ENCODE results near the gene IL17RB. TPM values are rescaled to one million over a fixed set of nuclear protein-coding genes. Genes with fewer than 3 reads are reported as not detected.

Gene IL17RB
- total RNA-seq, 1 donor from 2014 or later = 2.5 TPM

DNA sequence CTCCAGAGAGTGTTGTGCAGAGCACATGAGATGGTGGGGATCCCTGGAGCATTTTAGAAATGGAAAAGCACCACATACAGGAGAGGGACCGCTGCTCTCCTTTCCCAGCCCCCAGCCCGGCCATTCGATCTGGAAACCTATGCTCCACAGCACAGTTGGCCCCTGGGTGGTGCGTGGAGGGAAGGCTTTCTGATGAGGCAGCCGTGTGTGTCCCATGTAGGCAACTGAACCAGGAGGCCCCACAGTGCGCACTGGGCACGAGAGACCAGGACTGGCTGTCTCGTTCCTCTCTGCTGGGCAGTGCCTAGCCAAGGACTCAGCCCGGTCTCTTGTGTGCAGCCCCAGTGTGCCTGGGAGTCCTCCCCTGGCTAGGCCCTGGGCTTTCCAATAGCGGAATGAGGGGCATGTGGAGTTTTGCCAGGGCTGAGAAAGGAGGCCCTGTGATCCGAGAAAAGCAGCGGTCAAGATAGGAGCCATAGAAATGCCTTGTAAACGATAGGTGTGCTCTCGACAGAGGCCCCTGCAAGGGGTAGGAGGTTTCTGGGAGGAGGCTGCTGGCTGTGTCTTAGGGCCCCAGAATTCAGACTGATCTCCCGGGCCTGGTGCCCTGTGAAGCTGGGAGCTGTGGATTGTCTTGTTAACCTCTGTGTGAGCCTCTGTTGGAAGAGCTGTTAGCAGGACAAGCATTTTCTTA is 39.1 kb upstream of the IL17RB start:
- TF ChIP-seq, protein P1, sequence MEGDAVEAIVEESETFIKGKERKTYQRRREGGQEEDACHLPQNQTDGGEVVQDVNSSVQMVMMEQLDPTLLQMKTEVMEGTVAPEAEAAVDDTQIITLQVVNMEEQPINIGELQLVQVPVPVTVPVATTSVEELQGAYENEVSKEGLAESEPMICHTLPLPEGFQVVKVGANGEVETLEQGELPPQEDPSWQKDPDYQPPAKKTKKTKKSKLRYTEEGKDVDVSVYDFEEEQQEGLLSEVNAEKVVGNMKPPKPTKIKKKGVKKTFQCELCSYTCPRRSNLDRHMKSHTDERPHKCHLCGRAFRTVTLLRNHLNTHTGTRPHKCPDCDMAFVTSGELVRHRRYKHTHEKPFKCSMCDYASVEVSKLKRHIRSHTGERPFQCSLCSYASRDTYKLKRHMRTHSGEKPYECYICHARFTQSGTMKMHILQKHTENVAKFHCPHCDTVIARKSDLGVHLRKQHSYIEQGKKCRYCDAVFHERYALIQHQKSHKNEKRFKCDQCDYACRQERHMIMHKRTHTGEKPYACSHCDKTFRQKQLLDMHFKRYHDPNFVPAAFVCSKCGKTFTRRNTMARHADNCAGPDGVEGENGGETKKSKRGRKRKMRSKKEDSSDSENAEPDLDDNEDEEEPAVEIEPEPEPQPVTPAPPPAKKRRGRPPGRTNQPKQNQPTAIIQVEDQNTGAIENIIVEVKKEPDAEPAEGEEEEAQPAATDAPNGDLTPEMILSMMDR (conservative IDR thresholded peaks at IDR 0.05; ENCODE audit: low read depth, low read length) = no peak
- no peak for DNase-seq (ENCODE audit: low read depth)
- H3K4me3 ChIP-seq (ENCODE audit: low read depth, low read length) = no peak overlapping the region

DNA sequence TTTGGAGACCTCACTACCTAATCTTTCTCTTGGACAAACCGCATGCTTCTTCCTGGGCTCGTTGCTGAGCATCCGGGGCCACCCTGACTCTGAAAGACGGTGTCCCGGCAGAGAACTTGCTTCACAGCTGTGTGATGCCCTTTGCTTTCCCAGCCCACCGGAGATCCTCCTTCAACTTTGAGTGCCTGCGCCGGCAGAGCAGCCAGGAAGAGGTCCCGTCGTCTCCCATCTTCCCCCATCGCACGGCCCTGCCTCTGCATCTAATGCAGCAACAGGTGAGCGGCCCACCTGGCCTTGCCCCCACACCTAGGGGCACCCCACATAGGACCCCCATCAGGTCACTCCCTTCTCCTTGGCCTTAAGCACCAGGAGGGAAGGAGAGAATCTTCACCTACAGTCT is 37.9 kb upstream of the IL17RB start:
- DNase-seq (ENCODE audit: low read depth) = no peak
- H3K4me3 ChIP-seq (ENCODE audit: low read depth, low read length) = no peak overlapping the region
- TF ChIP-seq, protein P1 (conservative IDR thresholded peaks at IDR 0.05; ENCODE audit: low read depth, low read length) = no peak

DNA sequence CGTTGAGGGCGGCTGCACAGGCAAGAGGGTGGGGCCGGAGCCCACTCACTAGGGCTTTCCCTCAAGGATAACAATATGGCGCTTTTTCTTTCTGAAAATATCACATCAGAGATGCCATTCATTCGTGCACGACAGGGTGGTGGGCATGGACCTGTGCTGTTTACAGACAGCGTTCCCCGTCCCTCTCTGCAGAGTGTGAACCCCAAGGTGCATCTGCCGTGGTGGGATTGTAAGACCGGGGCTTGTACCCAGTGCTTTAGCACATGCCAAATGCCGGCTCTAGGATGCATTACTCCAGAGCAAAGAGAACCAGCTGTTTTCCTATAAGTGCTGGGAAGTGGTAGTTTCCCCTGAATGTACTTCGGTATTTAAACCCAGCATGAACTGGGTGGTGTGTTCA is 37.1 kb upstream of the IL17RB start:
- TF ChIP-seq, protein P1 (conservative IDR thresholded peaks at IDR 0.05; ENCODE audit: low read depth, low read length) = no peak
- no peak for DNase-seq (ENCODE audit: low read depth)
- H3K4me3 ChIP-seq (ENCODE audit: low read depth, low read length) = no peak overlapping the region

DNA sequence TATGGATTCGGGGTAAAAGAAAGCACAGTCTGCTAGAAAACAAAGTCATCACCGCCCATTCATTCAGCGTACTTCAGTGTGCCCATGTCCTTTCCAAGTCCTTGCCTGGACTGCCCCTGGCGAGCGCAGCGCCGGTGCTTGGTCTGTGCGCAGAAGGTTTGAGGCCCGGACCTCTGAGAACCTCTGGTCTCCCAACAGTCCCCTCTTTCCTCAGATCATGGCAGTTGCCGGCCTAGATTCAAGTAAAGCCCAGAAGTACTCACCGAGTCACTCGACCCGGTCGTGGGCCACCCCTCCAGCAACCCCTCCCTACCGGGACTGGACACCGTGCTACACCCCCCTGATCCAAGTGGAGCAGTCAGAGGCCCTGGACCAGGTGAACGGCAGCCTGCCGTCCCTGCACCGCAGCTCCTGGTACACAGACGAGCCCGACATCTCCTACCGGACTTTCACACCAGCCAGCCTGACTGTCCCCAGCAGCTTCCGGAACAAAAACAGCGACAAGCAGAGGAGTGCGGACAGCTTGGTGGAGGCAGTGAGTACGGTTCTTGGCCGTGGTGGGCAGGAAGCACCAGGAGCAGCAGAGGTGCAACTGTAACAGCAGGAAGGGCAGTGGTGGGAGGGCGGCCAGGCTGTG is 36.5 kb upstream of the IL17RB start:
- TF ChIP-seq, protein P1 (conservative IDR thresholded peaks at IDR 0.05; ENCODE audit: low read depth, low read length) = no peak
- no peak overlapping the region for H3K4me3 ChIP-seq (ENCODE audit: low read depth, low read length)
- no peak for DNase-seq (ENCODE audit: low read depth)

DNA sequence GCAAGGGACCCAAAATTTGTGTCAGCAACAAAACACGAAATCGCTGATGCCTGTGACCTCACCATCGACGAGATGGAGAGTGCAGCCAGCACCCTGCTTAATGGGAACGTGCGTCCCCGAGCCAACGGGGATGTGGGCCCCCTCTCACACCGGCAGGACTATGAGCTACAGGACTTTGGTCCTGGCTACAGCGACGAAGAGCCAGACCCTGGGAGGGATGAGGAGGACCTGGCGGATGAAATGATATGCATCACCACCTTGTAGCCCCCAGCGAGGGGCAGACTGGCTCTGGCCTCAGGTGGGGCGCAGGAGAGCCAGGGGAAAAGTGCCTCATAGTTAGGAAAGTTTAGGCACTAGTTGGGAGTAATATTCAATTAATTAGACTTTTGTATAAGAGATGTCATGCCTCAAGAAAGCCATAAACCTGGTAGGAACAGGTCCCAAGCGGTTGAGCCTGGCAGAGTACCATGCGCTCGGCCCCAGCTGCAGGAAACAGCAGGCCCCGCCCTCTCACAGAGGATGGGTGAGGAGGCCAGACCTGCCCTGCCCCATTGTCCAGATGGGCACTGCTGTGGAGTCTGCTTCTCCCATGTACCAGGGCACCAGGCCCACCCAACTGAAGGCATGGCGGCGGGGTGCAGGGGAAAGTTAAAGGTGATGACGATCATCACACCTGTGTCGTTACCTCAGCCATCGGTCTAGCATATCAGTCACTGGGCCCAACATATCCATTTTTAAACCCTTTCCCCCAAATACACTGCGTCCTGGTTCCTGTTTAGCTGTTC is 35.0 kb upstream of the IL17RB start:
- no peak overlapping the region for H3K4me3 ChIP-seq (ENCODE audit: low read depth, low read length)
- DNase-seq (ENCODE audit: low read depth) = no peak
- TF ChIP-seq, protein P1 (conservative IDR thresholded peaks at IDR 0.05; ENCODE audit: low read depth, low read length) = no peak

DNA sequence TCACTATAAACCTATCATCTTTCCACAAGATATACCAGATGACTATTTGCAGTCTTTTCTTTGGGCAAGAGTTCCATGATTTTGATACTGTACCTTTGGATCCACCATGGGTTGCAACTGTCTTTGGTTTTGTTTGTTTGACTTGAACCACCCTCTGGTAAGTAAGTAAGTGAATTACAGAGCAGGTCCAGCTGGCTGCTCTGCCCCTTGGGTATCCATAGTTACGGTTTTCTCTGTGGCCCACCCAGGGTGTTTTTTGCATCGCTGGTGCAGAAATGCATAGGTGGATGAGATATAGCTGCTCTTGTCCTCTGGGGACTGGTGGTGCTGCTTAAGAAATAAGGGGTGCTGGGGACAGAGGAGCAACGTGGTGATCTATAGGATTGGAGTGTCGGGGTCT is 33.9 kb upstream of the IL17RB start:
- TF ChIP-seq, protein P1 (conservative IDR thresholded peaks at IDR 0.05; ENCODE audit: low read depth, low read length) = peak; percentile 4
- DNase-seq (ENCODE audit: low read depth) = no peak
- H3K4me3 ChIP-seq (ENCODE audit: low read depth, low read length) = no peak overlapping the region
